Measurements from ENCODE around the gene LDLRAD4.

The LDLRAD4 gene

GRCh38 chr18:13500869-13501542 lies 282.4 kb downstream of the LDLRAD4 start:
- DNase-seq = peak; percentile 14

DNA sequence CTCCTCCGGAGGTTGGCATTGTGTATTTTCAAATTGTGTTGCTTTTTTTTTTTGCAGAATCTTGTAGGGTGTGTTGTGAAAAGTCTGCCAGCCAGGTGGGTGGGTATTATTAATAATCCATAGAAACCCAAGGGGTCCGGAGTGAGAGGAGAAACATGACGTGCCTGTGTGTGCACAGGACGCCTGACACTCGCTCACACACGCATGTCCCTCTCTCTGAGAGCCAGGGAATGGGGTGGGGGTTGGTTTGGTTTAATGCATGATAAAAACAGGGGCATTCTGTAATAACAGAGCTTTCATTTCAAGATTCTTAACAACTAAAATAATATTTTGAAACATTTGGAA lies 283.0 kb downstream of the LDLRAD4 start:
- no peak for DNase-seq

GRCh38 chr18:13501891-13502290 lies 283.3 kb downstream of the LDLRAD4 start:
- DNase-seq = no peak

- peak; percentile 2 for DNase-seq
Observed at GRCh38 chr18:13502585-13502984, 284.0 kb downstream of the LDLRAD4 start.

GRCh38 chr18:13503836-13504235 lies 285.3 kb downstream of the LDLRAD4 start:
- DNase-seq = no peak

DNA sequence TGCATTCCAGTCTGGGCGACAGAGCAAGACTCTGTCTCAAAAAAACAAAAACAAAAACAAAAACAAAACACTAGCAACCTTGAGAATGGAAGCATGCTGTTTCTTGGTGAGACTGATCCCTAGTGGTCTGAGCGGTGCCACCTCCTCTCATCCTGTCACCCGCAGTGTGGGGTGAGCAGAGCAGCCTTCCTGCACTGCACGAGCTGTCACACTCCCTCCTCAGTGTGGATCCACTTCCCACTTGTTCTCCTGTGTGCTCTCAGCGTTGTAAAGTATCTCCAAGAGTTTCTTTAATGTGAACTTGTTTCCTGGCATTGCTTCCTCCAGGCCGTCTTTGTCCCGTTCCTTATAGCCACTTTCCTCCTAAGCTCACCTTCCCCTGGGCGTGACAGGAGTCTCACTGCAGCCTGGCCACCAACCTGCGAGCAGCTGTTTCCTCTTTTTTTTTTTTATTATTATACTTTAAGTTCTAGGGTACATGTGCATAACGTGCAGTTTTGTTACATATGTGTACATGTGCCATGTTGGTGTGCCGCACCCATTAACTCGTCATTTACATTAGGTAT lies 287.3 kb downstream of the LDLRAD4 start:
- DNase-seq = no peak

- no peak for DNase-seq
Observed at GRCh38 chr18:13510594-13510993, 292.0 kb downstream of the LDLRAD4 start.

- no peak for DNase-seq
Observed at GRCh38 chr18:13511961-13512577, 293.5 kb downstream of the LDLRAD4 start.

DNA sequence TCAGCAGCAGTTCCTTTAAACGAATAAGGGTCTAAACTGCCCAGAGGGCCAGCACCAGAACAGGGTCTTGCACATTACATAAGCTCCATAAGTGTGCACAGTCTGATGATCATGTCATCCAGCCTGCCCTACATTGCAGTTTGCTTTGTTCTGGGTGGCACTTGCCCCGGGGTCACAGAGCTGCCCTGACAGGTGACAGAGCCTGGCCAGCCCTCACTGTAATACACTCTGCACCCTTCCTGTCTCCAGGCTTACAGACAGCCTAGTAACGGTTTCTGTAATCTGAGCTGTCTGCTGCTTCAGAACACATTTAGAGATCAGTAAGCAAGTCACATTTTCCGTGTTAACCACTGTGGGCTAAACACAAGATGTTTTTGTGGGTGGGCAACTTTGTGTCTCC lies 294.5 kb downstream of the LDLRAD4 start:
- peak; percentile 44 for DNase-seq

- DNase-seq = no peak
Observed at GRCh38 chr18:13513481-13513880, 294.9 kb downstream of the LDLRAD4 start.

DNA sequence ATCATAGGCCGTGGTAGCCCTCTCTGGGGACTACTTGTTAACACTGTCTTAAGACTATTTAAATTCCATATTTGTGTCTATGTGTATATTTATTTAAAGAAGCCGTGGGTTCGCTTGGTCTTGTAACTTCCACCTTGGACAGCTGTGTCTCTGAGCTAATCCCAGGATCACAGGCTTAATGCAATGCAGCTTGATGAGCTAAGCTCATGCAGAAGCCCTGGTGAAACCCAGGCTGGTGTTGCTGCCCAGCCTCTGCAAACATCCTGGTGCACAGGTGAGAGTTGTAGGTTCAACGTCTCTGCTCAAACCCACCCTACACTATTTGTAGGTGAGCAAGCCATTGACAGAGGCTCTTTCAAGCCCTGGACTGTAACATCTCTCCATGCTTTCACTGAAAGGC lies 296.0 kb downstream of the LDLRAD4 start:
- no peak for DNase-seq

- no peak for DNase-seq
Observed at GRCh38 chr18:13516855-13517254, 298.3 kb downstream of the LDLRAD4 start.

- DNase-seq = no peak
Observed at GRCh38 chr18:13517369-13517768, 298.8 kb downstream of the LDLRAD4 start.

DNA sequence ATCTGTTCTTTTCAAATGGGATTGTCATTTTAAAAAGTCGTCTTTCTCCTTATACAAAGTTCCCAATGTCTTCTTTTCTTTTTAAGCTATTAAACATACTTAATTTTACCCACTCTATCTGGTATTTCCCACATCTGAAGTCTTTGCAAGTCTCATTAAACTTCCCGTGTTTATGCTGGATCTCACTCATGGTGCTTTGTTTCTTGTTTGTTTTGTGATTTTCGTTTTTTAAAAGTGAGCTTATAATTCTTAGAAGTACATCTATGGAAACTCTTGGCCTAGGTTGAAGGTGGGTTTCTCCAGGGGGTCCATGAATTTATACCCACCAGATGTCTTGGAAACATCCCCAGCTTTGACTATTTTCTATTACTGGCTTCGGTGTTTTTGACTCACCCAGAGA lies 299.8 kb downstream of the LDLRAD4 start:
- DNase-seq = no peak

DNA sequence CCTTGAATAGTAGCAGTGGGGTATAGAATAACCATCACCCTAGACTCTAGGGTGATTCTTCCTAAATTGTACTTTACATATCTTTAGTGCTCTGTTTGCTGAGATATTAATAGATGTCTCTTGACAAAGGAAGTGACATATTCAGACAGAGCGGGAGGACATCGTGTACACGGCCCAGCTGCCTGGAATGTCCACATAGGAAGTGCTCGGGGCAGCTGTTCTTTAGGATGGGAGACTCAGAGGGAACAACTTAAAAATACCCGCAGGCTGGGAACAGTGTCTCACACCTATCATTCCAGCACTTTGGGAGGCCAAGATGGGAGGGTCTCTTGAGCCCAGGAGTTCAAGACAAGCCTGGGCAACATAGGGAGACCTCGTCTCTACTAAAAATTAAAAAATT lies 301.7 kb downstream of the LDLRAD4 start:
- DNase-seq = no peak

DNA sequence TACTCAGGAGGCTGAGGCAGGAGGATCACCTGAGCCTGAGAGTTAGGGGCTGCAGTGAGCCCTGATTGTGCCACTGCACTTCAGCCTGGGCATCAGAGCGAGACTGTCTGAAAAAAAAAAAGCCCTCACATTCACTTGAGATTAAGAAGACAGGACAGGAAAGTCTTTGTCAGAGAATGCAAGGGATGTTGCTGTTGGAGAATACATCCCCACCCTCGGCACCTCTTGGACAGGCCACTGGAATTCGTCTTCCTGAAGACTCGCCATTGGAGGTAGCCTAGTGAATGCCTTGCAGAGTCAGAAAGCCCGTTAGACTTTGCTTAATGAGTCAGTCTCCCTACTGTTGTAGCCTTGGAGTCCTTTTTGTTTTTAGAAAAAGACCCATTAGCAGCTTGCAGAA lies 302.2 kb downstream of the LDLRAD4 start:
- DNase-seq = no peak

DNA sequence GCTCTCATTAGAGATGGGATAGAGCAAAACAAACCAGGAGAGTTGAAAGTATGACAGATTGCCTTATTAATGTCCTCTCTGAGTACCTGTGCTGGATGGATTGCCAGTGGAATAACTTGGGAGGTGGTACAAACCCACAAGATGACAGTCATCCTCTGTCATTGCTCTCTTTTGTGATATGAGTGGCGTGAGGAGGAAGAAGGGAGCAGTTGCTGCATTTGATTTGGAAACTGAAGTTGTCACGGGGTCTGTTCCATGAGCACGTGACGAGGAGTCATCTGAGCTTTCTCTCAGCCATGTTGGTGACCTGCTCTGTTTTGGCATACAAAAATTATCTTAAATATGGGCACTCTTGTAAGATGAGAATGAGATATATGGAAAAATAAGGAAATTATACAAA lies 302.9 kb downstream of the LDLRAD4 start:
- no peak for DNase-seq

GRCh38 chr18:13522256-13522655 lies 303.7 kb downstream of the LDLRAD4 start:
- no peak for DNase-seq

DNA sequence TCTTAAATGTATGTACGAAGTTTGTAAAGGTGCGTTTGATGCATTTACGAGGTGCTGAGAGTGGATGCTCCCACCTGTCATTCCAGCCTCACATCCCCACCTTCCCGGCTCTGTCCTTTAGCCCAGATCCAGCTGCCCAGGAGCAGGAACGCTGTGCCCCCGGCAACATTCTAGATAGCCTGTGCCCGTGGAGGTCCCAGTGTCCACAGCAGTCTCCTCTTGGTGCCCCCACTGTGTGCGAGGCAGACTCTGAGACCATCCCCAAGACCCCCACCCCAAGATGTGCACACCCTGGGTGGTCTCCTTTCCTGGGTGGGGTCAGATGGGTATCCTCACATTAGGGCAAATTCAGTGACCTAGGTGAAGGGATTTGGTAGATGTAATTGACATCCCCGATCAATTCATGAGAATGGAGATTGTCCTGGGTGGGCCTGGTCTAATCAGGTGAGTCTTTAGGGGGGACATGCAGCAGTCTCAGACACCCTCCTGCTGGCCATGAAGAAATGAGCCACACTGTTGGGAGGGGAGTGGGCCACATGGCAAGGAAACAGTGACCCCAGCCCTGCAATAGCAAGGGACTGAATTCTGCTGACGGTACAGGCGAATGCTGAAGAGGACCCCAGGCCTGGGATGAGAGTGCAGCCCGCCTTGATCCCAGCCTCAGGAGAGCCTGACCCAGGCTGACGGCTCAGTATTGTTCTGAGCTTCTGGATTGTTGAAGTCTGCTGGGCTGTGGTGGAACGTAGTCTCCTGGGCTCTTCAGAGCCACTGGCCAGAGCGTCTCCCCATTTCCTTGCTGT lies 304.5 kb downstream of the LDLRAD4 start:
- DNase-seq = no peak

- DNase-seq = no peak
Observed at GRCh38 chr18:13524054-13524453, 305.5 kb downstream of the LDLRAD4 start.

DNA sequence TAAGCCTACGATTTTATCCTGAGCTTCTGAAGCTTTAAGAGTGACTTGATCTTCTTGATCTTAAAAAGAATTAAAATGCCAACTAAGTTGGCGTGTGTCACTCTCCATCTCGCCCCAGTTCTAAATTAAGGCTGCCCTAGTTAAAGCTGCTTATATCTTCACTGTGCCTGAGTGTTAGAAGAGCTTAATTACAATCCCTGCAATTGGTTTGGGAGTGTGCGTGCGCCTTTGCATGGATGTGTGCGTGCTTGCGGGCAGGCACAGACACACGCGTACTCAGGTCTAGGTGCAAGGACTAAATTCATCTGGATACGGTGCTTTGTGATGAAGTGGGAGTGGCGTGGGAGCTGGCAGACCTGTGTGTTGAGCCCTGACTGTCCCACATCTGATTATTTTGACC lies 306.3 kb downstream of the LDLRAD4 start:
- DNase-seq = no peak

DNA sequence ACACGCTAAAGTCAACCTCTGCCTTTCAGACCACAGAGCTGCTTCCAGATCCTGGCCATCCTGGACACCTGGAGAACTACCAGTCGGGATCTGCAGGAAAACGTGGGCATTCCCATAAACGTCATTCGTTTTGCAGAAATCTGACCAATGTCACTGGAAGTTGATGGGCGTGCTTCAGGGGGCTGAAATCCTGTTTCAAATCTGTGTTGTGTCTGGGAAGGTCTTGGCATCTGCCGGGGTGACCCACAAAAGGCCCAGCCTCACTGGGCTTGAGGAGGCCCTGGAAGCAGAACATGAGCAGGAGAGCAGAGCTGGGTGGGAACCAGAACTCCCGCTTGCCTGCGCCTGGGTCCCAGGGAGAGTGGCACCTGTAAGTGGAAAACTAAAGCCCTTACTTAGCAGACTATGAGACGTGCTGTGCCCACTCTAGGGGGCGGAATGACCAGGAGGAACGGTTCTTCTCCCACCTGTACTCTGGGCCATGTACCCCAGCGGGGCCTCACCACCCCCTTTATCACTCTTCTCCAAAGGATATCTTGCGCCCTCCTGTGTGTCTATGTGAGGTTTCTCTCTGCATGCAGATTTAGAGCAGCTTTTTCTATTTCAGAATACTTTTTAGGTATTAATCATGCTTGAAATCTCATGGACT lies 306.9 kb downstream of the LDLRAD4 start:
- DNase-seq = no peak

- no peak for DNase-seq
Observed at GRCh38 chr18:13526519-13526918, 308.0 kb downstream of the LDLRAD4 start.

Data from NCI-H510A treated with DMSO at 0.1 percent for 48 hours (cell line).